Activated B cell treated with CpG ODN at 0.5 μM for 24 hours (primary cell): Measurements from ENCODE around the gene LDLRAD4. TPM values are rescaled to one million over a fixed set of nuclear protein-coding genes. Genes with fewer than 3 reads are reported as not detected.

ENCODE experiments used
- ATAC-seq: fragments of 200-7000 bp; cut with Tn5 transposase; one replicate; pipeline ENCODE4 v1.10.0; 2021; ENCODE audit warnings: low read depth, mild to moderate bottlenecking, moderate library complexity
- CTCF ChIA-PET: fragments of 350-600 bp; sonication (Branson Sonifier 250); formaldehyde crosslinking; loops from one replicate; lab custom pipeline; 2021; ENCODE audit warnings: antibody characterized with exemption; lab: Charles Lee
- POLR2A ChIA-PET: fragments of 350-600 bp; sonication (Branson Sonifier 250); formaldehyde crosslinking; loops from one replicate; lab custom pipeline; 2021; ENCODE audit warnings: antibody characterized with exemption; lab: Charles Lee
- DNase-seq: peaks from one replicate; pipeline ENCODE4 v3.0.0; 2022
- H3K27ac Mint-ChIP-seq: one replicate; pipeline ENCODE4 v1.8.0; 2020; ENCODE audit warnings: mixed read lengths
- H3K27me3 Mint-ChIP-seq: one replicate; pipeline ENCODE4 v1.8.0; 2021; ENCODE audit warnings: mixed read lengths
- H3K36me3 Mint-ChIP-seq: one replicate; pipeline ENCODE4 v1.8.0; 2021; ENCODE audit warnings: low read depth, mixed read lengths
- H3K4me1 Mint-ChIP-seq: one replicate; pipeline ENCODE4 v1.8.0; 2021; ENCODE audit warnings: mixed read lengths
- H3K4me3 Mint-ChIP-seq: one replicate; pipeline ENCODE4 v1.8.0; 2020; ENCODE audit warnings: mild to moderate bottlenecking, mixed read lengths
- H3K9me3 Mint-ChIP-seq: one replicate; pipeline ENCODE4 v1.8.0; 2020; ENCODE audit warnings: mixed read lengths
- CTCF ChIP-seq: fragments of 200-600 bp; IDR thresholded peaks from one replicate; pipeline ENCODE4 v1.8.0; 2022; ENCODE audit warnings: antibody characterized with exemption, mild to moderate bottlenecking
- intact Hi-C: fragments of 100-400 bp; cut with micrococcal nuclease; formaldehyde crosslinking; loops from one replicate; pipeline ENCODE4 v1.15.1; 2024
- total RNA-seq: library from RNA; stranded (reverse); gene quantifications from 2 replicates; pipeline ENCODE4 v1.2.3, GENCODE V29; 2022

Gene LDLRAD4
- total RNA-seq, 1 donor from 2014 or later = 66.9 TPM

- intact Hi-C loops = no loop called here
- Mint-ChIP-seq H3K36me3 (no peaks in the 10 kb centered on the region), H3K4me1 (no peaks in the 10 kb centered on the region), H3K27ac (no peak overlapping the region), H3K9me3 (no peaks in the 10 kb centered on the region), H3K27me3 (no peaks in the 10 kb centered on the region), H3K4me3 (no peak overlapping the region)
- ATAC-seq (no peak), DNase-seq (no peak)
- CTCF ChIA-PET = no interaction called here
- TF ChIP-seq CTCF = no peak
- POLR2A ChIA-PET = no interaction called here
Observed at GRCh38 chr18:13229001-13229671, 10.6 kb downstream of the LDLRAD4 start.

GRCh38 chr18:13231151-13231550, 12.6 kb downstream of the LDLRAD4 start:
- ChIA-PET CTCF (no interaction called here), POLR2A (no interaction called here)
- Mint-ChIP-seq H3K36me3 (no peaks in the 10 kb centered on the region), H3K27me3 (no peaks in the 10 kb centered on the region), H3K4me1 (no peaks in the 10 kb centered on the region), H3K9me3 (no peaks in the 10 kb centered on the region), H3K4me3 (no peak overlapping the region), H3K27ac (no peak overlapping the region)
- TF ChIP-seq CTCF = no peak
- no peak for ATAC-seq
- intact Hi-C loops = no loop called here
- no peak for DNase-seq

GRCh38 chr18:13232086-13232917, 13.7 kb downstream of the LDLRAD4 start:
- ATAC-seq = no peak
- intact Hi-C loops = no loop called here
- CTCF ChIA-PET = no interaction called here
- POLR2A ChIA-PET = no interaction called here
- no peaks in the 10 kb centered on the region for H3K9me3 Mint-ChIP-seq
- TF ChIP-seq CTCF = no peak
- peaks cover 2% of the 10 kb centered on the region for H3K27me3 Mint-ChIP-seq
- H3K36me3 Mint-ChIP-seq = no peaks in the 10 kb centered on the region
- DNase-seq = no peak
- H3K4me3 Mint-ChIP-seq = no peak overlapping the region
- no peak overlapping the region for H3K27ac Mint-ChIP-seq
- H3K4me1 Mint-ChIP-seq = no peaks in the 10 kb centered on the region

- CTCF ChIA-PET = no interaction called here
- no peak for ATAC-seq
- H3K4me3 Mint-ChIP-seq = no peak overlapping the region
- H3K36me3 Mint-ChIP-seq = no peaks in the 10 kb centered on the region
- H3K9me3 Mint-ChIP-seq = no peaks in the 10 kb centered on the region
- H3K27ac Mint-ChIP-seq = no peak overlapping the region
- POLR2A ChIA-PET = no interaction called here
- no peaks in the 10 kb centered on the region for H3K4me1 Mint-ChIP-seq
- H3K27me3 Mint-ChIP-seq = peaks cover 5% of the 10 kb centered on the region
- intact Hi-C loops = no loop called here
- TF ChIP-seq CTCF = no peak
- no peak for DNase-seq
Observed at GRCh38 chr18:13232971-13233786, 14.6 kb downstream of the LDLRAD4 start.
